Cerebellar nuclear complex (tissue), 1 donor: ENCODE results near the gene ATE1.
"Not testable (repeated sequence)": the region's sequence is repeated elsewhere in the genome, so short reads cannot be mapped to it uniquely, and the experiment has no call there.

Experiments
- DNase-seq, 2 experiments: peaks; one replicate each; lab custom pipeline; 2025; lab: John Stamatoyannopoulos, UW

Gene ATE1

GRCh38 chr10:121832647-121833046 is 95.2 kb downstream of the ATE1 start:
- no peak for DNase-seq

GRCh38 chr10:121831777-121832176 is 96.1 kb downstream of the ATE1 start:
- no peak for DNase-seq

GRCh38 chr10:121831237-121831636 is 96.6 kb downstream of the ATE1 start:
- no peak for DNase-seq

- no peak for DNase-seq
Observed at GRCh38 chr10:121830101-121830500, 97.7 kb downstream of the ATE1 start.

- no peak for DNase-seq
Observed at GRCh38 chr10:121828045-121828444, 99.8 kb downstream of the ATE1 start.

- not testable (repeated sequence) for DNase-seq
Observed at GRCh38 chr10:121826773-121827172, 101.1 kb downstream of the ATE1 start.

GRCh38 chr10:121823993-121824463 is 103.8 kb downstream of the ATE1 start:
- no peak for DNase-seq

GRCh38 chr10:121822724-121823123 is 105.1 kb downstream of the ATE1 start:
- DNase-seq, result no peak

- DNase-seq, result no peak
Observed at GRCh38 chr10:121822180-121822579, 105.7 kb downstream of the ATE1 start.

- DNase-seq, result no peak
Observed at GRCh38 chr10:121819049-121819448, 108.8 kb downstream of the ATE1 start.

- DNase-seq, result no peak
Observed at GRCh38 chr10:121818599-121818998, 109.2 kb downstream of the ATE1 start.

- DNase-seq, result no peak
Observed at GRCh38 chr10:121816197-121816596, 111.6 kb downstream of the ATE1 start.

GRCh38 chr10:121813857-121814256 is 114.0 kb downstream of the ATE1 start:
- DNase-seq, result no peak

GRCh38 chr10:121813211-121813815 is 114.5 kb downstream of the ATE1 start:
- no peak for DNase-seq

- no peak for DNase-seq
Observed at GRCh38 chr10:121812031-121812430, 115.8 kb downstream of the ATE1 start.

GRCh38 chr10:121811386-121811785 is 116.4 kb downstream of the ATE1 start:
- no peak for DNase-seq

- DNase-seq, result no peak
Observed at GRCh38 chr10:121808835-121809234, 119.0 kb downstream of the ATE1 start.

- no peak for DNase-seq
Observed at GRCh38 chr10:121804460-121804859, 123.4 kb downstream of the ATE1 start.

GRCh38 chr10:121803611-121804010 is 124.2 kb downstream of the ATE1 start:
- DNase-seq, result no peak

- DNase-seq, result no peak
Observed at GRCh38 chr10:121800831-121801230, 127.0 kb downstream of the ATE1 start.

GRCh38 chr10:121800146-121800545 is 127.7 kb downstream of the ATE1 start:
- DNase-seq, result no peak

GRCh38 chr10:121797490-121797889 is 130.3 kb downstream of the ATE1 start:
- no peak for DNase-seq

GRCh38 chr10:121796342-121796741 is 131.5 kb downstream of the ATE1 start:
- no peak for DNase-seq

GRCh38 chr10:121792198-121792597 is 135.6 kb downstream of the ATE1 start:
- DNase-seq, result no peak
